GM18526 (cell line): ENCODE results near the gene SCNN1A.

Experiments used
- POLR2A ChIP-seq: IDR thresholded peaks from 3 replicates; pipeline ENCODE4 v1.6.1; 2011; ENCODE audit not compliant: insufficient read length; ENCODE audit errors: extremely low read depth

Gene SCNN1A

GRCh38 chr12:6323340-6323994 lies 51.9 kb downstream of the SCNN1A start:
- TF ChIP-seq POLR2A = no peak

DNA sequence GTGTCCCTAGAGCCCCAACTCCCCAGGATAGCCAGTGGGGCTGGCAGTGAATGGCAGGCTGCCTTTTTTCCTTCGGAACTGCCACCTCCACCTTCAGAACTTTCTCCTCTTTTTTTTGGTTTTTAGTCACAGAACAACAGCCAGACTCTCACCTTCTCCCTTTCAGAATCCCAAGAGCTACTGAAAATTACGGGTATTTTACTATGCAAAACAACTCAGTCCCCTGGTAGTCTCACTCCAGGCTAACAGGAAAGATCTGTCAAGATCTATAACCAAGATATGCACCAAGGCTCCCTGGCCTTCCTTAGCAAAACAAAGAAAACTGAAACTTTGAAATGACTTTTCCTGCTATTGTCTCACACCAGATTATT lies 52.4 kb downstream of the SCNN1A start:
- TF ChIP-seq POLR2A = no peak

DNA sequence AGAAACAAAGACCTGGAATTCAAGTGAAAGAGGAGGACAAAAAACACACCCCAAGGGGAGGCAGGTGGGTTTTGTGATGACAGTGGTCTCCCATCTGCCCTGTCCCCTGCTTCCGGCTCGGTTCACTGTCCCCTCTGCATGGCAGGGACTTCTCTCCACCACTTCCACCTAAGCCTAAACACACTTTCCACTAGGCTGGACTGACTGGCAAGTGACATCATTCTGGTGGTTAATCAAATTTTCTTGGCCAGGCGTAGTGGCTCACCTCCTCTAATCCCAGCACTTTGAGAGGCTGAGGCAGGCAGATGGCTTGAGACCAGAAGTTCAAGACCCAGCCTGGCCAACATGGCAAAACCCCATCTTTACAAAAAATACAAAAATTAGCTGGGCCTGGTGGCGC lies 53.0 kb downstream of the SCNN1A start:
- no peak for TF ChIP-seq POLR2A

GRCh38 chr12:6321905-6322304 lies 53.5 kb downstream of the SCNN1A start:
- TF ChIP-seq POLR2A = no peak

DNA sequence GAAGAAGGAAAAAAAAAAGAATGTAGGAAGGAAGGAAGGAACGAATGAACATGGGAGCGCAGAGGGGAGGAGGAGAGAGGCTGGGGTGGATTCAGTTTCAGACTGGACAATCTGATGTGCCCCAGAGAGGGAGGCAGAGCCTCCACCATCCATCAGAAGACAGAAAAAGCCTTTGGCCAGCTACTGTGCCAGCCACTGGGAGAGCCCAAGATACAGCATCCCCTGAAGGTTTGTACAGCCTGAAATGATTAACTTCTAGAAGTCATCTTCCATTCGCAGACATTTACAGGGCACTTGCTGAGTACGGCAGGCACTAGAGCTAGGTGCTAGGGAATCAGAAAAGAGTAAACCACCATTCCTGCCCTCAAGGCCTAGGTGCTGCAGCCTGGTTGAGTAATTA lies 55.9 kb downstream of the SCNN1A start:
- no peak for TF ChIP-seq POLR2A

DNA sequence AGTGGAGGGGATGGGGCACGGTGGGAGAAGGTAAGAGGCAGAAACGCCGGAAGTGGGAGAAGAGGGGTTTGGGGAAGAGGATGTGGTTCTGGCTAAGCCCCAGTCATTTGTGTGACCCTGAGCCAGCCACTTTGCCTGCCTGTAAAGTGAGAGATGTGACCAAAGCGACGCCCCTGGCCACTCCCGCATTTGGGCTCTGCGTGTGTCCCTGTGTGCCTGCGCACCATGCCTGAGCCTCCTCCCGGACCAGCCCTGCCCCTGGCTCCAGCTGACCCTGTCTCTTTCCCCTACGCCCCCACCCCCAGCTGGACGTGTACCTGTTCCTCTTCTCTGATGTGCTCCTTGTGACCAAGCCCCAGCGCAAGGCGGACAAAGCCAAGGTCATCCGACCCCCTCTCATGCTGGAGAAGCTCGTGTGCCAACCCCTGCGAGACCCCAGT lies 56.9 kb downstream of the SCNN1A start:
- no peak for TF ChIP-seq POLR2A

DNA sequence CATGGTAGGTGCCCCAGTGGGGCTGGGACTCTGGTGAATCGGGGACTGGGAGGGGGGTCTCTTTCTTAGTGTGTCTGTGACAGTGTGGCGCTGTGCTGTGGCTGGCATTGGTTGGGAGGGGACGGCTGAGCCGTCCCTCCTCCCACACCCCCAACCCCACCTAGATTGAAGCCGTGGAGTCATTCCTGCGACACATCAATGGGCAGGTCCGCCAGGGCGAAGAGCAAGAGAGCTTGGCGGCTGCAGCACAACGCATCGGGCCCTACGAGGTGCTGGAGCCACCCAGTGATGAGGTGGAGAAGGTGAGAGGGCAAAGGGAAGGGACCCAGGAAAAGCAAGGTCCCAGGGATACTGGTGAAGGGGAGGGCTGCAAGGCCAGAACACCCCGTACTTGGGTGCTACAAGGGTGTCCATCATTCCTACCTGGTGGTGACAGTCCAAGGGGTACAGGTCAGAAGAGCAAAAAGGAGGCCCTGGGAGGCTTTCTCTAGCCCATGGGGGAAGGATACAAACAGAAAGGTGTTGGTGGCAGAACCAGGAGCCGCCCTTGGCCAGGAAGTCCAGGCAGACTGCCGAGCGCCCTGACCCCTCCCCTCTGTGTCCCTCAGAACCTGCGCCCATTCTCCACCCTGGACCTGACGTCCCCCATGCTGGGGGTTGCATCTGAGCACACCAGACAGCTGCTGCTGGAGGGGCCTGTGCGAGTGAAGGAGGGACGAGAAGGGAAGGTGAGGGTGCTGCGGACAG lies 57.5 kb downstream of the SCNN1A start:
- TF ChIP-seq POLR2A = no peak

DNA sequence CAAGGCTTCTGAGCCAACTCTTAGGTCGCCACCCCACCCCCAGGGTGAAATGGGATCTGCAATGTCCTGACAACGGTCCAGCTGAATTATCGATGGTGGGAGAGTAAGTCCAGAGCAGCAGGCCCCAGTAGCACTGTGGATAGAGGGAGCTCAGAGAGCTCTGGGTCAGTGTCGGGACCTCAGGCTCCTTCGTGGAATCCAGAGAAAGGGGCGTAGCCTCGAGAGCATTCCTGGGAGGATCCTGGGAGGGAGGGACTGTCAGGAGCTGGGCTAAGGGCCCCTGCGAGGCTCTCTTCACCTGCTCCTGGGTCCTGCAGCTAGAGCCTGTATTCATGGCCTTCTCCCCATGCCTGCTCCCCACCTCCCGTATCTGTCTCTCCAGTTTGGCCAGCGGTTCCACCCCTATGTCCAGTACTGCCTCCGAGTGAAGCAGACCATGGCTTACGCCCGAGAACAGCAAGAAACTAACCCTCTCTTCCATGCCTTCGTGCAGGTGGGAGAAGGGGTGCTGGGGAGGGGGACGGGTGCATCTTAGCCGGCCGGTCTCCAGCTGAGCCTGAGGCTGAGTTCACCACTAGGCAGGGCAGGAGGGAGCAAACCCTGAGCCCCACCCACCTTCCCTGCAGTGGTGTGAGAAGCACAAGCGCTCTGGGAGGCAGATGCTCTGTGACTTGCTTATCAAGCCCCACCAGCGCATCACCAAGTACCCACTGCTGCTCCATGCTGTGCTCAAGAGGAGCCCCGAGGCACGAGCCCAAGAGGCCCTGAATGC lies 58.3 kb downstream of the SCNN1A start:
- TF ChIP-seq POLR2A = no peak

- TF ChIP-seq POLR2A = no peak
Observed at GRCh38 chr12:6315704-6316597, 59.4 kb downstream of the SCNN1A start.

DNA sequence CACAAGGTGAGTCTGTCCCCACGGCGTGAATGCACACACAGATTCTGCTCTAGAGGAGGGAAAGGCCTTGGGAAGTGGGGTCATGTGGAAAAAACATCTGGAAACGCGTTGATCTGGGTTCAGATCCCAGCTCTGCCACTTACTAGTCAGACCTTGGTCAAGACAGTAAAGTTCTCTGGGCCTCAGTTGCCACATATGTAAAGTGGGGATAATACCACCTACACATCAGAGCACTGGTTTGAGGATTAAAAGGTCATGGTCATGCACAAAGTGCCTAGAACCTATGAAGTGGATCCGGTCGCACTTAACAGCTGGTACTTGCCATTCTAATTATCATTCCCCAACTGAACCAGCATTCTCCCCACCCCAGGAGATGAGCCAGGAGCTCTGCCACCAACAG lies 60.2 kb downstream of the SCNN1A start:
- no peak for TF ChIP-seq POLR2A

GRCh38 chr12:6314776-6315175 lies 60.6 kb downstream of the SCNN1A start:
- no peak for TF ChIP-seq POLR2A

DNA sequence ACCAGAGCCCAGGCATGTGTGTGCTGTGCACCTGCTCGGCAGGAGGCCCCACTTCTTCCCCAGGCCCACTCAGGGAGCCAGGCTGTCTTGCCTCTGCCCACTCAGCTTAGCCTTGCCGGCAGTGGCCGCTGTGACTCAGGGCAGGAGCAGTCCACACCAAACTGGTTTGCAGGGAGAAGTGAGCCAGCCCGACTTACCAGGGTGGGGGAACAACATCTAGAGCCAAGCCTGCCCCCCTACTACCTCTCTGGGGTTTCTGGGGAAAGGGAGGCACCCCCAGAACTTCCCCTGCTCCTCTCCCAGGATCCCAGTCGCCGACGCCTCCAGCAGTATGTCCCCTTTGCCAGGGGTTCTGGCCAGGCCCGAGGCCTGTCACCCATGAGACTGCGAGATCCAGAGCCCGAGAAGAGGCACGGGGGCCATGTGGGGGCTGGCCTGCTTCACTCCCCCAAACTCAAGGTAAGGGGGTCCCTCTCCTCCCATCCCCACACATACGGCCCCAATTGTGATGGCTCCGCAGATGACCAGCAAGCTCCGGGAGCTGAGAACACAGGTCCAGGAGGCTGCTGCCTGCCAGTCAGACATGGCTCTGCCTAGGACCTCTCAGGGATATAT lies 61.9 kb downstream of the SCNN1A start:
- TF ChIP-seq POLR2A = no peak

- no peak for TF ChIP-seq POLR2A
Observed at GRCh38 chr12:6312529-6313325, 62.6 kb downstream of the SCNN1A start.
